OCI-LY3 (cell line): Measurements from ENCODE around the gene NTHL1.

ENCODE experiments used
- EZH2phosphoT487 ChIP-seq: fragments of 200-600 bp; shearing (Covaris generic); IDR thresholded peaks from 2 replicates; pipeline ENCODE4 v1.6.1; 2018; ENCODE audit warnings: antibody characterized with exemption, mixed run types, low read depth
- TF ChIP-seq, protein P1 (sequence below): fragments of 200-600, 300-600 bp; sonication (generic); IDR thresholded peaks from 2 replicates; pipeline ENCODE4 v1.5.1; 2014; ENCODE audit warnings: antibody characterized with exemption, low read length, low read depth

DNA sequence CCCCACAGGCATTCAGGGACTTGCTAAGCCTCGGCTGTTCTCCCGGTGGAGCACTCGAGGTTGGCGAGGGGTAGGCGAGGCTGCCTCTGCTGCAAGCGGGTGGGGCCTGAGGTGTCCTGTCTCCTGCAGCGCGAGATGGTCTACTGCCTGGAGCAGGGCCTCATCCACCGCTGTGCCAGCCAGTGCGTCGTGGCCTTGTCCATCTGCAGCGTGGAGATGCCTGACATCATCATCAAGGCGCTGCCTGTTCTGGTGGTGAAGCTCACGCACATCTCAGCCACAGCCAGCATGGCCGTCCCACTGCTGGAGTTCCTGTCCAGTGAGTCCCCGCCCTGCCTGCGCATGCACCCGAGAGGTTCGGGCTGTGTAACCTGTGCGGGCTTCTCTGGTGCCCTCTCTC lies 26.4 kb upstream of the NTHL1 start:
- TF ChIP-seq, protein P1, sequence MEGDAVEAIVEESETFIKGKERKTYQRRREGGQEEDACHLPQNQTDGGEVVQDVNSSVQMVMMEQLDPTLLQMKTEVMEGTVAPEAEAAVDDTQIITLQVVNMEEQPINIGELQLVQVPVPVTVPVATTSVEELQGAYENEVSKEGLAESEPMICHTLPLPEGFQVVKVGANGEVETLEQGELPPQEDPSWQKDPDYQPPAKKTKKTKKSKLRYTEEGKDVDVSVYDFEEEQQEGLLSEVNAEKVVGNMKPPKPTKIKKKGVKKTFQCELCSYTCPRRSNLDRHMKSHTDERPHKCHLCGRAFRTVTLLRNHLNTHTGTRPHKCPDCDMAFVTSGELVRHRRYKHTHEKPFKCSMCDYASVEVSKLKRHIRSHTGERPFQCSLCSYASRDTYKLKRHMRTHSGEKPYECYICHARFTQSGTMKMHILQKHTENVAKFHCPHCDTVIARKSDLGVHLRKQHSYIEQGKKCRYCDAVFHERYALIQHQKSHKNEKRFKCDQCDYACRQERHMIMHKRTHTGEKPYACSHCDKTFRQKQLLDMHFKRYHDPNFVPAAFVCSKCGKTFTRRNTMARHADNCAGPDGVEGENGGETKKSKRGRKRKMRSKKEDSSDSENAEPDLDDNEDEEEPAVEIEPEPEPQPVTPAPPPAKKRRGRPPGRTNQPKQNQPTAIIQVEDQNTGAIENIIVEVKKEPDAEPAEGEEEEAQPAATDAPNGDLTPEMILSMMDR = no peak
- no peak for TF ChIP-seq EZH2phosphoT487
